HG03442 (cell line): Measurements from ENCODE around the gene ATP12A.

ENCODE experiments used
- ATAC-seq: cut with Tn5 transposase; IDR thresholded peaks from one replicate; pipeline ENCODE4 v1.9.1; 2021; ENCODE audit warnings: mild to moderate bottlenecking, moderate library complexity; ENCODE audit not compliant: unreplicated experiment

The ATP12A gene

DNA sequence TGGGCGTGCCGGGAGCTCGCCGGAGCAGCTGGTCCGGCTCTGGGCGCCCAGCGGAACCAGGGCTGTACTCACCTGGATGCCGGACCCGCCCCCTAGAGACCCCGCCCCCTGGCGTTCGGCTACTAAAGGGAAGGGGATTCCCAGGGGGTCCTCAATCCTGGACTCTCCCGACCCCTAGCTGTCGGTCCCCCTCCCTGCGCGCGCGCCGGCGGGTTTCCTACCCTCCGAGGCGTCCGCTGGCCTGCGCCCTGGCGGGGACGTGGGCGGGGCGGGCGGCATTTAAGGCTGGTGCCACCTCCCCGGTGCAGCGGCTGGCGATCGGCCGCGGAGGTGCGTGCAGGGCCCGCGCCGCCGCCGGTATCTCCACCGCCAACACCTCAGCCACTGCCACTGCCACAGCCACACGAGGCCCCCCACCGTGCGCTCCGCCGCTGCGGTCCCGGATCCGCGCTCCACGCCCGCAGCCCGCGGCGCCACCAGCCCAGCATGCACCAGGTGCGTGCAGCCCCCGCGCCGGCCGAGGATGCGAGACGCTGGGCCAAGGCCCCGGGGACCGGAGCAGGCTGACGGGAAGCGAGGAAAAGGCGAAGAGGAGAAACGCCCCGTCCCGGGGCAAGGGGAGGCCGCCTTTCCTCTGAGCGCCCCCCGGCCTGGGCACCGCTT is at the start of gene ATP12A:
Gene ATP12A (plus strand): TSS at position 151 of the 663 bp plus-strand sequence. CDS start 336 bp downstream, at position 487.
- ATAC-seq, result no peak

DNA sequence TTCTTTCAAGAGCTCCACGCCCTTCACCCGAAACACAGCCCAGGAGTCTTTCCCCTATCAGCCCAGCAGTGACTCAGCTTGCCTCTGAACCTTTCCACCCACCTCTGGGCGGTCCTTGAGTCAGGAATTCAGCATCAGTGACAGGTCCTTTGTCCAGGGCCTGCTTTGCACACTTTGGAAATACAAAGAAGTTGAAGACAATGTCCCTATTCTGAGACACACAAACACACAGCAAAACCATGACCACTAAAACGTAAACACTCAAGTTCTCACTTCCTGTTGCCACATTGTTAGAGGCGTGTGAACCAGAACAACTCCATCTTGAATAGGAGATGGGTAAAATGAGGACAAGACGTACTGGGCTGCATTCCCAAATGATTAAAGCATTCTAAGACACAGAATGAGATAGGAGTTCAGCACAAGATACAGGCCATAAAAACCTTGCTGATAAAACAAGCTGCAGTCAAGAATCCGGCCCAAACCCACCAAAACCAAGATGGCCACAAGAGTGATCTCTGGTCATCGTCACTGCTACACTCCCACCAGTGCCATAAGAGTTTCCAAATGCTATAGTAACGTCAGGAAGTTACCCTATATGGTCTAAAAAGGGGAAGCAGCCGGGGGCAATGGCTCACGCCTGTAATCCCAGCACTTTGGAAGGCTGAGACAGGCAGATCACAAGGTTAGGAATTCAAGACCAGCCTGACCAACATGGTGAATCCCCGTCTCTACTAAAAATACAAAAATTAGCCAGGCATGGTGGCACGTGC is 49.2 kb upstream of the ATP12A start:
- ATAC-seq, result no peak

DNA sequence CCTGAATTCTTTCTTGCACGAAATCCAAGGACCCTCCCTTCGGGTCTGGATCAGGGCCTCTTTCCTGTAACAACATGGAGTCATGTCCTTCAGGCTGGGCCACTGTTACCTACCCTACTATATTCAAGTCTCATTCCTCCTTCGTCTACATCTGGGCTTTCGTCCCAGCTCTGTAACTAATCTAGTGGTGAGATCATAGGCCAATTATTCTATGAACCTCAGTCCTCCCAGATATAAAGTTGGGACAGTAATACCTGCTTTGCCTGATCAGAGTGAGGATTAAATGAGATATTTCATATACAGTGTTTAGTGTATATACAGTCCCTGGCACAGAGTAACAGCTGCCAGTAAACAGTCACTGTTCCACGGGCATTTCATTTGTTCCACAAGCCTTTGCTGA is 48.3 kb upstream of the ATP12A start:
- no peak for ATAC-seq

DNA sequence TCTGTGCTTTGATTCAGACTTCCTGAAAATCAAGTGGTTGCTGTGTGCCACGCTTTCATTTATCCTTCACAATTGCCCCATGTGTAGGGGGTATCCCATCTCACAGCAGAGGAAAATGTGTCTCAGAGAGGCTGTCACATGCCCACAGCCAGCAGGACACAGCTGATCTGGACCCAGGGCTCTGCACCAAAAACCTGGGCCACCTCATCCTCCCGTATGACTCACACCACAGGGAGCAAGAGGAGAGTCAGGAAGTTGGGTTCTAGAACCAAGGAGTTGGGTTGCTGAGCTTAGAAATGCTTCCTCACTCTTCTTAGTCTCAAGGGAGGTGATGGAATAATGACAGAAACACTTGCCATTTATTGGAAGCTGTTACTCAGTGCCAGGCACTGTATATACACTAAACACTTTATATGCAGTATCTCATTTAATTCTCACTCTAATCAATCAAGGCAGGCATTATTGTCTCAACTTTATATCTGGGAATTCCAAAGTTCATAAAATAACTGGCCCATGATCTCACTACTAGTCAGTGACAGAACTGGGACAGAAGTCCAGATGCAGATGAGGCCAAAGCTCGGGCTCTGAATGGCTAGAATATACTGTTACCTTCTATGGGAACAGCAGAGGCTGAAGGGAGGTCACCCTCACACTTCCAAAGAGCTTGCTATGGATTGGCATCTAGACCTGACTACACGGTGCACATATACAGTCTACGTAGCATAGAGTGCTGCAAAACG is 47.7 kb upstream of the ATP12A start:
- no peak for ATAC-seq

DNA sequence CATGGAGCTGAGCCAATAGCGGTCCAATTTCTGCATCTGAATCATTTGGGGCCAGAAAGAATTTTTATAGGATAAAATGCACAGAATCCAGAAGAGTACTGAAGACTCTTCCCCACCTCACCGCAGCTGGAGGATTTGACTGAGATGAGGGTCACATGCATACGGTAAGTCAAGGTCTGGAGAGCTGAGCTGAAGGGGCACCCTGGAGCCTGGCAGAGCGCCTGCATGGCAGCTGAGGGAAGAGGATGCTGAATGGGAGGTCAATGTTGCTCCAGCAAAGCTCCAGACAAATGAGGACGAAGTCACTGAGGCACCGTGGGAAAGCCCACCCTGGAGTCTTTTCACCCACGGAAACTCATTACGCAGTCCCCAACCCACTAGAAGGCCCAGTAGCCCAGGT is 43.4 kb upstream of the ATP12A start:
- no peak for ATAC-seq

DNA sequence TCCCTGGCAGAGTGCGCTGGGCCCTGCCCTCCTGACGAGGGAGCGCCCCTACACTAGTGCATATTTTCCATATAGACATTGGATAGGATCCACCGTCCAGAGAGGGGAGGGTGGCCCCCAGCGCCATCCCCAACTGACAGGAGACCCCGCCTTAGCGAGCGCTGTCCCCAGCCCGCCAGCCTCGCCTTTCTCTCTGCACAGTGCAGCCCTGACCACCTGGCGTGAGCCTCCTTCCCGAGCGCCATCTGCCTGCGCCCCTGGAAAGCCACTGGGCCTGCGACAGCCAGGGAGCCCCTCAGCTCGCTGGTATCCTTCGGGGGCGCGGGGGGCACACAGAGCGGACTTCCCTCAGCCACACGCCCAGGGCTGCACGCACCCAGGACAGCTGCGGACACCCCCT is 42.1 kb upstream of the ATP12A start:
- no peak for ATAC-seq

DNA sequence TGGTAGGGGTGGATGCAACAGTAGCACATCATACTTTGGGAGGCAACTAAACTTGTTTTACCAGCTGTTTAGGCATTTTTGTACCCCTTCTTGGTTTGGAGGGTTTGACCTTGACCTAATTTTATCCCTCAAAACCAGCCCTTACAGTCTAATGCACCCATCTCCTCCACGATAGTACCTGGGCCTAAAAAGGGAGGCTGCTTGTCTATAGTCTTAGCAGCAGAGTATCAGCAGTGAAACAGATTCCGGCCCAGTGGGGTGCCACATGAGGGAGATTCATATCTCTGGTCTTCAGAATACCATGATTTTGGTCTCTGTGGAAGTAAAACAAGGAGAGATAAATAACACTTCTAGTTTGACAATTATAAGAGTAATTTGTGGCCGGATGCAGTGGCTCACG is 39.5 kb upstream of the ATP12A start:
- no peak for ATAC-seq

DNA sequence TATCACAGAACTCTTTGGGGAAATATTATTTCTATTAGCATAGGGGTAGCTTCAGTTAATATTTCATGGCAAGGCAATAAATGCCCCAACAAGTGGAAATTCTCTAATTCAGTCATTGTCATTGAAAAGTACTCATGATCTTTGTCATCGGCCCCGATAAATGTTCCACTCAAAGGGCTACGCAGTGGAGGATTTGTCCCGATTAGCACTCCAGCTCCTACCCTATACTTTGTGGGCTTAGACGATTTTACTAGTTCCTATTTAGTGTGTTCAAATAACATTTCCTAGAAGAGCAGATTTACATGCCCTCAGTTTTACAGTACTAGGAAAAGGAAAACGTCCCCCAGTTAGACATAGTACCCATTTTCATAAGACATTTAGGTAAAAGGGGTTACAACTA is 38.0 kb upstream of the ATP12A start:
- no peak for ATAC-seq

DNA sequence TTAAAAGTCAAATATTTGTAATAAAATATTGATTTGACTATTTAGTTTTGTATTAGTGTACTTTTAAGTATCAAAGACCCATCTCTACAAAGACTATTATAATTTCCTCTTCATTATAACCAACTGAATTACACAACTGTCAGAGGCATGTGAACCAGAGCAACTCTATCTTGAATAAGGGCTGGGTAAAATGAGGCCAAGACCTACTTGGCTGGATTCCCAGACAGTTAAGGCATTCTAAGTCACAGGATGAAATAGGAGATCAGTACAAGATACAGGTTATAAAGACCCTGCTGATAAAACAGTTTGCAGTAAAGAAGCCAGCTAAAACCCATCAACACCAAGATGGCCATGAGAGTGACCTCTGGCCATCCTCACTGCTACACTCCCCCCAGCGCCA is 36.2 kb upstream of the ATP12A start:
- no peak for ATAC-seq

DNA sequence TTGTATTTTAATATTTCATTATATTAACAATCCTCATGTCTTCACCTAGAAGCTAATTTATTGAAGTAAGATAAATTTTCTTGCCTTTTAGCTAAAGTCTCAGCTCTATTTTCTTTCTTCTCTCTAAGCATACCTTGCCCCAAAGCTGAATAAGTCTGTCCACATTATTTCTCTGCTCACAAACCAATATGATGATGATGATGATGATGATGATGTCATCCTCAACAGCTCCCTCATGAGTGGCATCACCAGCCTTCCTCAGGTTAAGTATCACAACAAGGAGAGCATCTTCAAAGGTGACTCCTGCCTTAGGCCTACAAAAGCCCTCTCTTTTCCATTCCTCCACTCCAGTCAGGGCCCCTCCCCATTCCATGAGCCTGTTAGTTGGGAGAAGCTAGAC is 31.9 kb upstream of the ATP12A start:
- ATAC-seq, result no peak

DNA sequence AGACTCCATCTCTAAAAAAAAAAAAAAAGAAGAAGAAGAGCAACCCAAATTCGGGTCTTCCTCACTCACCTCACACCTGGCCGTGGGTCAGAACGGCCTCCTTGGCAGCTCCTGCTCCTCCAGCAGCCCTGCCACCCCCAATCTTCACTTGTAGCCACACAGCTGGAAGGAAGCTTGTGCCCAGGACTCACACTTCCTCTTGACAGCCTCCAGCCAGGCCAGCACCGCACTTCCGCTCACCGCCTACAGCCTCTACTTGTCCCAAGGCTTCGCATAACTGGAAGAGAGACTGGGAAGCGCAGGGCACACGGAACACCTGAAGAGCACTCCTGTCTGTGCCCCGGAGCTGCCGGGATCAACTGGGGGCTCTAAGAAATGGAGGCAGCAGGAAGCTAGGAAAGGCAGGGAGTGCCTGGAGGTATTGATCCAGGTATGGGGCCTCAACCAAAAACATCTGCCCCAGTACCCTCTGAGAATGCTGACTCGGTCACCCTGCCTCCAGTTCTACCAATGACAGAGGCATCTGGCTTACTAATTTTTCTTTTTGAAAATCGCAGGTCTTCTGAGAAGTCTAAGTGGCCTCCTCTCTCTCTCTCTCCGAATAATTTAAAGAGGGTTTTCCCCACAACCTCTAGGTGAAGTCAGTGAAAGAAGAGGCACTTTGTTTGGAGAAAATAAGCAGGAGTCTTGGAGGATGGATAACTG is 31.1 kb upstream of the ATP12A start:
- no peak for ATAC-seq

DNA sequence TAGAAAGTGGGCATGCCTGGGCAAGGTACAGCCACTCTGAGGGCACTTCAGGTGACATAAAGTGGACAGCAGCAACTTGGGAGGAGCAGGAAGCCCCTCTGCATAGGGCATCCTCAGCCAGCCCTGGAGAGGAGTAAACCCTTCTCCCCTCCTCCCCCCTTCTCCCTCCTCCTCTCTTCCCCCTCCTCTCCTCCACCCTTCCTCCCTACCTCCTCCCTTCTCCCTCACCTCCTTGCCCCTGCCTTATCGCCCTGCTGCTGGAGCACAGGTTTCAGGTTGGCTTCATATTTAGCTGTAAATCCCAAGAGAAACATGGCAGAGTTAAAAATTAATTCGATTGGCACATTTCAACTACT is 30.5 kb upstream of the ATP12A start:
- no peak for ATAC-seq

DNA sequence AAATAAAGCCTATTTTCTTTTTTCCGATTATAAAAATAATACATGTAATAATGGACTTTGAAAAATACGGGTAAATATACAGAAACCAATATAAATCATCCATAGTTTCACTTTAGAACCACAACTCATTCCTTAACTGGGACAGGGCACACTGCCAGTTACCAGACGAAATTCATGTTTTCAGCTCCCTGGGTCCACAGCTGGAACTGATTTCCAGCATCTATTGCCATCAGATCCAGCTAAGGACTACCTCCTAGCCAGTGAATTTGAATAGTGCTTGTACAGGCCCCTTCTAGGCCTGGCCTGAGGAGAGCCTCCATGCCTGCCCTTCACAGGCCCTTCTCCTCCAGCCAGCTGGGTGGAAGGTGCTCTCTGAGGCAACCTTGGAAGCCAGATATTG is 30.0 kb upstream of the ATP12A start:
- ATAC-seq, result no peak

DNA sequence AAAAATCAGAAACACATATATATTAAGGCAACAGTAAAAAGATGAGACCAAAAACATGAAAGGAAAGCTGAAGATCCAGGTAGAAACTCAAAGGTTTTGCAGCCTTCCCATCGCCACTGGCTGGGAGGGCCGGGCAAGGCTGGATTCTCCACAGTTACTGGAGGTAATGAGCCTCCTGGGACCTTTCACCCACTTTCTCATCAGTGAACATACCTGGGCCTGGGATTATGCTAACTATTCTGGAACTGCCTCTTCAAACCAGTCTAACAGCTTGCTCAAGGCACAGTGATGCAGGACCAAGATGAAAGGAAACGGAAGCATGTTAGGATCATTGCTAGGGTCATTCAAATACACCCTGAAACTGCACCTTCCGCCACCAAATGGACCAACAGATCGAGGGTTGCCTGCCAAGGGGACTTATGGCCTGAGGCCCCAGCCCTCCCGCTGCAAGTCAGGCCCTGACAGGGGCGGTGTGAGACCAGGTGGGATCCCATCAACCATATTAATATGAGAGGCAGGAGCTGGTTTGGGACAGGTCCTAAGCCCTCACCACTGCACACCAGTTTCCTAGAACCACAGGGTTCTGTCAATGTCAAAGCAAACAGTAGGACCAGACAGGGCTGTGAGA is 28.4 kb upstream of the ATP12A start:
- no peak for ATAC-seq

DNA sequence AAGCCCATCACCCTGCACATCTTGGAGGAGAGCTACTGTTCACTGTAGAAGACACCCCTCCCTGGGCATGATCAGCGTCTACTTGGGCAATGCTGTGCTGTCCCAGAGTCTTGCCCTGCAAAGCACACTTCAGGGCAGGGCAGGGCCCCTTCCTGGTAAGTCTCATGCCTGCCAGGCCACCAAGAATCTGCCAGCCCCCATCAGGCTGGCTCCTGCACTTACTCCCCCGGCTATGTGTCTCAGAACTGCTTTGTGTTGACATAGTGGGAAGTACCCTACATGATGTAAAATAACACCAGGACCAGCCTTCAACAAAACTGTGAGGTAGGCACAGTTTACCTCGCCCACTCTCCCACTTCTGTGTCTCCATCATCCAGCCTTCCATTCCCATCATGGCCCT is 27.8 kb upstream of the ATP12A start:
- ATAC-seq, result no peak

DNA sequence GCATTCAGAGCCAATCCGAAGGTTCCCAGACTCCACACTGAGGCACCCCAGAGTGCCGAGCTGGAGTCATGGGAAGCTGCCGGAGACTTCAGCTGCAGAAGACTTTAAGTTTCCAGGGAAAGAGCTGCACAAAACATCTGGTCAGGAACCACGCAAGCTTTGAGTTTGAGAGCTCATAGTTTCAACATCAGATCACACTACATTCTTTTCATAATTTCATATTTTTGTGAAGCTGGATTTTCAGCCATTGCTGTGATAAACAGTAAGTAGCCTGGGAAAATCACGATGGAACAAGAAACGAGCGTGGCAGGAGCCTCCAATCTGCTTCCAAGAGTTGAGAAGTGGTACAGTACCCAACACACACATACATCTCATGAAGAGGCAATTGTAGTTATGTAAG is 25.5 kb upstream of the ATP12A start:
- no peak for ATAC-seq

DNA sequence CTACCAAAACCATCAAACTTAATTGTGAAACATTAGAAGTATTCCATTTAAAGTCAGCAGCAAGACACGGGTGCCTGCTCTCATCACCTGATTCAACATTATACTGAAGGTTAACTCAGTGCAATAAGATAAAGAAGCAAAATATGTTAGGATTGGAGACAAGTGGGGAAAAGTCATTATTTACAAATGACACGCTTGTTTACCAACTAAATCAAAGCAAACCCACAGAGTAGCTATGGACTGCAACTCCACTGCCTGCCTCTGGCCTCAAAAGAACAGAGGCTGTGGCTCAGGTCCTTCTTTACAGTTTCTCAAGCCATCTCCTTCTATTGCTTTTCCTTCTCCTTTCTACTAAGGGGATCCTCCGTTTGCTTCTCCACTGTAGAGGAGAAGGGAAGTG is 21.0 kb upstream of the ATP12A start:
- ATAC-seq, result no peak

DNA sequence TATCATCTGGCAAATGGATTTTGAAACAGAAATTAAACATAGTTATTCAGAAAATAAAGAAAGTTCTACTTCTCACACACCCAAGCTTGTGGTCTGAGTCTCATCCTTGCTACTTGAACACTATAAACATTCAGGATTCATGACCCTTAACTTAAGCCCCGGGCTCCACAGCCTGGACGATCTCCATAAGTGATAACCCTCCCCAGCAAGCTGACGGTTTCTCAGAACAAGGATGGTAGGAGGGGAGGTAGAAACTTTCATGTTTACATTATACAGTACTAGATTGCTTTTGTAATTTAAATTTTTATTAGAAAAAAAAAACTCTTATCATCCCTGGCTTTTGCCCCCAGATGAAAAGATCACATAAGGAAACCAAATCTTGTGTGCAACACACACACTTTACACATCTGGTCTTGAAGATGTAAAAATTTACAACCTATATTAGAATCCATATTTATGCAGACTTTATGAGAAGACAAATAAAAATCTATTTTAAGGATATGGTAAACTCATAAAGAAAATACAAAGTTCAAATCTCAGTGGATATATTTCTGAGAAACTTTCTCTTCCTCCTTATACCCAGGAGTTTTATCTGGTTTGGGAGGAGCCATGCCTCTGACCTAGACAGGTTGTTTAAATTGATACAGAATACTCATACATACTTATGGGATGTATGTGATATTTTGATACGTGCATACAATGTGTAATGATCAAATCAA is 20.0 kb upstream of the ATP12A start:
- ATAC-seq, result no peak

DNA sequence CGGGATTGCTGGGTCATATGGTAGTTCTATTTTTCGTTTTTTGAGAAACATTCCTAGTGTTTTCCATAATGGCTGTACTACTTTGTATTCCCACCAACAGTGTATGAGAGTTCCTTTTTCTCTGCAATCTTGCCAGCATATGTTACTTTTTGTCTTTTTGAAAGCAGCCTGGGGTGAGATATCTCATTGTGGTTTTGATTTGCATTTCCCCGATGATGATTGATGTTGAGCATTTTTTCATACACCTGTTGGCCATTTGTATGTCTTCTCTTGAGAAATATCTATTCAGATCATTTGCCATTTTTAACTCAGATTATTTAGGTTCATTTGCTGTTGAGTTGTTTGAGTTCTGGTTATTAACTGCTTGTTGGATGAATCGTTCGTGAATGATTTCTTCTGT is 18.5 kb upstream of the ATP12A start:
- no peak for ATAC-seq
